A673 (cell line): Measurements from ENCODE around the gene LRFN5. TPM values are rescaled to one million over a fixed set of nuclear protein-coding genes. Genes with fewer than 3 reads are reported as not detected.

Source experiments
- BruUV-seq: library from RNA; stranded (reverse); fragments of 400-500 nt; replicated peaks from 2 replicates; lab custom pipeline; 2021; lab: Mats Ljungman, UMichigan
- CTCF ChIA-PET: fragments of 300-600 bp; sonication (Branson Sonifier 250); formaldehyde crosslinking; loops from one replicate; lab custom pipeline; 2022; ENCODE audit warnings: antibody characterized with exemption; lab: Charles Lee
- POLR2A ChIA-PET: fragments of 300-600 bp; sonication (Branson Sonifier 250); formaldehyde crosslinking; loops from one replicate; lab custom pipeline; 2022; ENCODE audit warnings: antibody characterized with exemption; ENCODE audit not compliant: low non-redundant PET; lab: Charles Lee
- DNase-seq: peaks from one replicate; pipeline ENCODE4 v3.0.0-alpha.2; 2015; ENCODE audit warnings: low spot score
- H3K27ac ChIP-seq: fragments of 200-600 bp; sonication (generic); 2 replicates; pipeline ENCODE4 v1.5.1; 2016; ENCODE audit warnings: mixed run types, low read depth, mild to moderate bottlenecking, mixed read lengths, antibody characterized with exemption, low read length; ENCODE audit not compliant: poor library complexity, severe bottlenecking
- H3K27me3 ChIP-seq: fragments of 200-600 bp; sonication (generic); replicated peaks from 2 replicates; pipeline ENCODE4 v1.6.1; 2017; ENCODE audit warnings: mixed run types, low read depth, mild to moderate bottlenecking, mixed read lengths, antibody characterized with exemption, low read length; ENCODE audit not compliant: insufficient read depth, poor library complexity
- H3K36me3 ChIP-seq: fragments of 200-600 bp; sonication (generic); 2 replicates; pipeline ENCODE4 v1.6.1; 2016; ENCODE audit warnings: mixed run types, mild to moderate bottlenecking, mixed read lengths, antibody characterized with exemption, low read length; ENCODE audit not compliant: insufficient read depth, poor library complexity, severe bottlenecking
- H3K4me1 ChIP-seq: fragments of 200-600 bp; sonication (generic); 2 replicates; pipeline ENCODE4 v1.6.1; 2017; ENCODE audit warnings: mixed run types, mild to moderate bottlenecking, mixed read lengths, antibody characterized with exemption, low read length; ENCODE audit not compliant: insufficient read depth, poor library complexity, severe bottlenecking
- H3K4me3 ChIP-seq: fragments of 200-600 bp; sonication (generic); 2 replicates; pipeline ENCODE4 v1.5.1; 2016; ENCODE audit warnings: low read depth, mixed run types, mild to moderate bottlenecking, mixed read lengths, low read length; ENCODE audit not compliant: poor library complexity, severe bottlenecking
- H3K9me3 ChIP-seq: fragments of 200-600 bp; sonication (generic); 2 replicates; pipeline ENCODE4 v1.6.1; 2016; ENCODE audit warnings: mixed run types, low read depth, mild to moderate bottlenecking, mixed read lengths, antibody characterized with exemption, low read length; ENCODE audit not compliant: poor library complexity, severe bottlenecking
- CTCF ChIP-seq: fragments of 300-800, 200-600 bp; sonication (generic); conservative IDR thresholded peaks from 2 replicates; pipeline ENCODE4 v1.5.1; 2017; ENCODE audit warnings: low read depth, mild to moderate bottlenecking, antibody characterized with exemption, low read length, moderate library complexity, mixed read lengths
- EZH2 ChIP-seq: fragments of 200-600 bp; sonication (generic); IDR thresholded peaks from 2 replicates; pipeline ENCODE4 v1.6.1; 2017; ENCODE audit warnings: borderline replicate concordance, low read depth, mild to moderate bottlenecking, mixed read lengths, antibody characterized with exemption, low read length; ENCODE audit not compliant: poor library complexity, severe bottlenecking
- intact Hi-C: fragments of 100-400 bp; cut with micrococcal nuclease; formaldehyde crosslinking; loops from one replicate; pipeline ENCODE4 v1.10.0; 2022; ENCODE audit not compliant: unreplicated experiment
- total RNA-seq: library from RNA; stranded (reverse); gene quantifications from 2 replicates; pipeline ENCODE4 v1.2.3, GENCODE V29; 2021

Gene LRFN5
- total RNA-seq, 1 experiment from 2014 or later, result 51.3 TPM

GRCh38 chr14:41915732-41916131 lies 309.1 kb downstream of the LRFN5 start:
- H3K4me3 ChIP-seq, result no peak overlapping the region
- no peak overlapping the region for H3K27ac ChIP-seq
- POLR2A ChIA-PET, result no interaction called here
- BruUV-seq, result no TSS peak
- no peak for DNase-seq
- no peaks in the 10 kb centered on the region for H3K36me3 ChIP-seq
- CTCF ChIA-PET, result no interaction called here
- no peaks in the 10 kb centered on the region for H3K27me3 ChIP-seq
- H3K9me3 ChIP-seq, result peaks cover 4% of the 10 kb centered on the region
- H3K4me1 ChIP-seq, result no peaks in the 10 kb centered on the region
- intact Hi-C loops, result no loop called here
- TF ChIP-seq EZH2 (no peak), CTCF (no peak)

- BruUV-seq, result no TSS peak
- Histone ChIP-seq H3K4me1 (no peaks in the 10 kb centered on the region), H3K27me3 (no peaks in the 10 kb centered on the region), H3K4me3 (no peak overlapping the region), H3K9me3 (peaks cover 4% of the 10 kb centered on the region), H3K36me3 (no peaks in the 10 kb centered on the region), H3K27ac (no peak overlapping the region)
- TF ChIP-seq EZH2, result no peak
- TF ChIP-seq CTCF, result no peak
- POLR2A ChIA-PET, result no interaction called here
- DNase-seq, result no peak
- intact Hi-C loops, result no loop called here
- CTCF ChIA-PET, result no interaction called here
Observed at GRCh38 chr14:41916313-41916712, 309.6 kb downstream of the LRFN5 start.

- no peaks in the 10 kb centered on the region for H3K27me3 ChIP-seq
- H3K36me3 ChIP-seq, result no peaks in the 10 kb centered on the region
- BruUV-seq, result no TSS peak
- no peak overlapping the region for H3K4me3 ChIP-seq
- POLR2A ChIA-PET, result no interaction called here
- H3K9me3 ChIP-seq, result no peaks in the 10 kb centered on the region
- peak; percentile 80 for DNase-seq
- CTCF ChIA-PET, result interaction anchor here (1.4 kb wide), 1 partner anchor 316 kb away, joined by 4 read pairs; no protein-coding TSS in a partner anchor
- no peak overlapping the region for H3K27ac ChIP-seq
- peaks cover 9% of the 10 kb centered on the region for H3K4me1 ChIP-seq
- intact Hi-C loops, result loop anchor here (1.0 to 10.0 kb wide), 3 partner anchors 297 to 1869 kb away; no protein-coding TSS in a partner anchor
- TF ChIP-seq EZH2 (no peak), CTCF (peak; percentile 73)
Observed at GRCh38 chr14:41925409-41925808, 318.7 kb downstream of the LRFN5 start.
